LNCaP clone FGC (cell line): ENCODE measurements around the gene CYBA.
"Not testable (repeated sequence)": the region's sequence is repeated elsewhere in the genome, so short reads cannot be mapped to it uniquely, and the experiment has no call there.

Experiments used
- DNase-seq: peaks from one replicate; pipeline ENCODE4 v3.0.0-alpha.2; 2011; ENCODE audit warnings: low read depth
- H3K4me3 ChIP-seq: 2 replicates; pipeline ENCODE4 v1.5.1; 2011; ENCODE audit warnings: mild to moderate bottlenecking, low read depth, low read length, control low read depth
- CTCF ChIP-seq: IDR thresholded peaks from 2 replicates; pipeline ENCODE4 v1.5.1; 2012; ENCODE audit warnings: mild to moderate bottlenecking; ENCODE audit not compliant: control insufficient read depth, insufficient read depth; ENCODE audit errors: extremely low read depth

CYBA gene

GRCh38 chr16:88613911-88614817 lies 36.7 kb downstream of the CYBA start:
- TF ChIP-seq CTCF, result 0 out of 2 replicates have a peak, but pooled peaks have one; percentile 8
- DNase-seq, result peak; percentile 76
- no peak overlapping the region for H3K4me3 ChIP-seq

- DNase-seq, result no peak
- no peak for TF ChIP-seq CTCF
- no peak overlapping the region for H3K4me3 ChIP-seq
Measured at GRCh38 chr16:88613293-88613692, 37.6 kb downstream of the CYBA start.

GRCh38 chr16:88610909-88611812 lies 39.7 kb downstream of the CYBA start:
- no peak for DNase-seq
- TF ChIP-seq CTCF, result no peak
- H3K4me3 ChIP-seq, result no peak overlapping the region

GRCh38 chr16:88610080-88610479 lies 40.8 kb downstream of the CYBA start:
- no peak overlapping the region for H3K4me3 ChIP-seq
- no peak for TF ChIP-seq CTCF
- DNase-seq, result no peak

DNA sequence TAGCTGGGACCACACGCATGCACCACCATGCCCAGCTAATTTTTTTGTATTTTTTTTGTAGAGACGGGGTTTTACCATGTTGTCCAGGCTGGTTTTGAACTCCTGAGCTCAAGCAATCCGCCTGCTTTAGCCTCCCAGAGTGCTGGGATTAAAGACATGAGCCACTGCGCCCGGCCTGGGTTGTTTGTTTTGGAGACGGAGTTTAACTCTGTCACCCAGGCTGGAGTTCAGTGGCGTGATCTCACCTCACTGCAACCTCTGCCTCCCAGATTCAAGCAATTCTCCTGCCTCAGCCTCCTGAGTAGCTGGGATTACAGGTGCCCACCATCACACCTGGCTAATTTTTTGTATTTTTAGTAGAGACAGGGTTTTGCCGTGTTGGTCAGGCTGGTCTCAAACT lies 41.4 kb downstream of the CYBA start:
- not testable (repeated sequence) for H3K4me3 ChIP-seq, DNase-seq

- no peak for TF ChIP-seq CTCF
- DNase-seq, result no peak
- no peak overlapping the region for H3K4me3 ChIP-seq
Measured at GRCh38 chr16:88608076-88608475, 42.8 kb downstream of the CYBA start.

GRCh38 chr16:88606148-88606757 lies 44.6 kb downstream of the CYBA start:
- no peak for DNase-seq
- no peak for TF ChIP-seq CTCF
- H3K4me3 ChIP-seq, result no peak overlapping the region
